NCI-H82 treated with DMSO at 0.1 percent for 48 hours (cell line): ENCODE results near the gene SLC19A1.
"Not testable (repeated sequence)": the region's sequence is repeated elsewhere in the genome, so short reads cannot be mapped to it uniquely, and the experiment has no call there.

Experiments used
- DNase-seq: peaks from one replicate; lab custom pipeline; 2025; ENCODE audit not compliant: unreplicated experiment; lab: John Stamatoyannopoulos, UW

The SLC19A1 gene

DNA sequence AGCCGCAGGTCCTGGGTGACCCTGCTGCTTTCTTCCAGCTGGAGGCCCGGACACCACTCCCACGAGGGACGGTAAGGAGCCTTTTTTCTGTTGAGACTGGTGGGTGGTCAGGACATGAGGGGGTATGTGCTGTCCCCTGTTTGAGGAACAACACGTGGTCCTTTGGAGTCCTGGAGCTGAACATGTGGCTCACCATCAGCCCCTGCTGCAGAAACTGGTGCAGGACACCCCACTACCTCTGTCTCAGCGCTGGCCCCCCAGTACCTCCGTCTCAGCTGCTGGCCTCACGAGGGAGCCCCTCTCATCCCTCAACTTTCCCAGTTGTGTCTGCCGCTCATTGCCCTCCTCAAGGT is 34.7 kb downstream of the SLC19A1 start:
- no peak for DNase-seq

DNA sequence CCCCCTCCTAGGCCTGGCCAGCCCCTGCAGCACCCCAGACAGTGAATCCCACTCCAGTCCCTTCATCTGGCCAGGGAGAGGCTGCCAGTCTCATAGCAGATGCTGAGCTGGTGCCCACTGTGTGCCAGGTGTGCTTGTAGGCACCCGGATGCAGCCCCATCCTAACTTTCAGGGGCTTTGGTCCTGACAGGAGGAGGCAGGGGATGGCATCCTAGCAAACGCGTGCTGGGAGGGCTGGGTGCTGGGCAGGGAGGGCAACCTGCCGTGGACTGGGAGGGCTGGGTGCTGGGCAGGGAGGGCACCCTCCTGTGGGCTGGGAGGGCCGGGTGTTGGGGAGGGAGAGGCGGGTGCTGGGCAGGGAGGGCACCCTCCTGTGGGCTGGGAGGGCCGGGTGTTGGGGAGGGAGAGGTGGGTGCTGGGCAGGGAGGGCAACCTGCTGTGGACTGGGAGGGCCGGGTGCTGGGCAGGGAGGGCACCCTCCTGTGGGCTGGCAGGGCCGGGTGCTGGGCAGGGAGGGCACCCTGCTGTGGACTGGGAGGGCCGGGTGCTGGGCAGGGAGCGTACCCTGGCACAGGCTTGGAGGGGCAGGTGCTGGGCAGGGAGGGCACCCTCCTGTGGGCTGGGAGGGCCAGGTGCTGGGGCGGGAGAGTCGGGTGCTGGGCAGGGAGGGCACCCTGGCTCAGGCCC is 35.3 kb downstream of the SLC19A1 start:
- no peak for DNase-seq

DNA sequence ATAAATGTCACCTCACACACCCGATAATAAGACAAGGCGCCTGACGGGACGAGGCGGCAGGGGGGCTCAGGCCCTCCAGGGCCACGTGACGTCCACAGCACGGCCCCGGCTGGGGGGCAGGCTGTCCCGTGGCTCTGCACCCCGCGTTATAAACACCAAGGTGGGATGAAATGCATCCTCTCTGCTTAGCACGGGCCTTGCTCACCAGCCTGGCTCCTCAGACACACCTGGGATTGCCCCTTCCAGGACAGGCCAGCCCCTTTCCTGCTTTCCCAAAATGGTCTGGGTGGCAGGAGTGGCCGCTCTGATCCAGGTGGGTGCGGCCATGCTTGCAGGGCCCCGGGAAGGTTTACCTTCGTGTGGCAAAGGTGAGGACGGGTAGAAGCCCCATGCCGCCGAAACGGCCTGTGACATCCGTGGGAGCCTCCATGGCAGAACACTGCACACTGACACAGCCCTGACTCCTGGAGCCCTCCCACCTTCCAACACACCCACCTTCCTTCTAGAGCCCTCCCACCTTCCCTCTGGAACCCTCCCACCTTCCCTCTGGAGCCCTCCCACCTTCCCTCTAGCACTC is 35.9 kb downstream of the SLC19A1 start:
- DNase-seq = no peak

DNA sequence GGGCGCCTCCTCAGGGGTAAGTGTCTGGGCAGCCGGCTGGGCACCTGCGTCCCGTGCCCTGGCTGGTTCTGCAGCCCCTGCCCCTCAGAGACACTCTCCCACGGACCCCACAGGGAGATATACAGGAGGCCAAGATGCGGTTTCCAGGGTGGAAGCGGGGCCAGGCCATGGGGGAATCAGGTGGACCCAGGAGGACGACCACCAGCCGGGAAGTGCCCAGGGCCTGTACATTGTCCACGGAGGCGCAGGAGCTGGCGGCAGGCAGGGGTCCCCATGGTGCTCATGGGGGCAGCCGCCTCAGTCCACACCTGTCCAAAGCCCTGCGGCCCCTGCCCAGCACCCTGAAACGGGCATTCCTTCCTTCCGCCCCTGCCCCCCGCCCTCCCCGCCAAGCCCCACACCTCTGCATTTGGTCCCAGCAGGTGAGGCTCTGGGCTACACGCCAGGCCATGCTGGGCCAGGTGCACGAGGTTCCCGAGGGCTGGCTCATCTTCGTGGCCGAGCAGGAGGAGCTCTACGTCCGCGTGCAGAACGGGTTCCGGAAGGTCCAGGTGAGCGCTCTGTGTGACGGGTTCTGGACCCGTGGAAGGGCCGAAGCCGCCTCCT is 36.7 kb downstream of the SLC19A1 start:
- no peak for DNase-seq

DNA sequence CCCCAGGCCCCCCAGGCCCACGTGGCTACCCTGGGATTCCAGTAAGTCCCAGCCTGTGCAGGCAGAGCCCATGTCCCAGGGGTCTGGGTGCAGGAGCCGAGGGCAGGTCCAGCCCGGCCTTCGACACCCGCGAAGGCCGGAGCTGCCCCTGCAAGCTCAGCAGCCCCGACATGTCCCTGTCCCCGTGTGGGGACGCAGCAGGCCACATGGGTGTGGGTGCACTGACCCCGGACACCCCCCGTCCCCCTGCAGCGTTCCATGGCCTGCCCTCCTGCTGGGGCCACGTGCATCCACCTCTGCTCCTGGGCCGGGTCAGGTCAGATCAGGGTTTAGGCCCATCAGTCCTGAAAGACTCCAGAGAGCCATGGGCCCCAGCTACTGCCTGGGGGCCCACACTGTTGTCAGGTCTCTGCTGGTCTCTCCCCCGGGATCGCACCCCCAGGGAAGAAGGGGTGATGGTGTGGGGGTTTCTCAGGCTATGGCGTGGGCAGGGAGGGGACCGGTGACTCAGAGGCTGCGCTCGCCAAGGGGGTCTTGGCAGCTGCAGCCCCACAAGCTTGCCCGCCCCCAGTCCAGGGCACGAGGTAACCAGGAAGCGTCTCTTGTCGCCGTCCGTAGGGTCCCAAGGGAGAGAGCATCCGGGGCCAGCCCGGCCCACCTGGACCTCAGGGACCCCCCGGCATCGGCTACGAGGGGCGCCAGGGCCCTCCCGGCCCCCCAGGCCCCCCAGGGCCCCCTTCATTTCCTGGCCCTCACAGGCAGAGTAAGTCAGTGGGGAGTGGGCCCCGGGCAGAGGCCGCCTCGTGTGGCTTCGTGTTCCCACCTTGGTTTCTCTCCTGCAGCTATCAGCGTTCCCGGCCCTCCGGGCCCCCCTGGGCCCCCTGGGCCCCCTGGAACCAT is 37.5 kb downstream of the SLC19A1 start:
- DNase-seq = no peak

DNA sequence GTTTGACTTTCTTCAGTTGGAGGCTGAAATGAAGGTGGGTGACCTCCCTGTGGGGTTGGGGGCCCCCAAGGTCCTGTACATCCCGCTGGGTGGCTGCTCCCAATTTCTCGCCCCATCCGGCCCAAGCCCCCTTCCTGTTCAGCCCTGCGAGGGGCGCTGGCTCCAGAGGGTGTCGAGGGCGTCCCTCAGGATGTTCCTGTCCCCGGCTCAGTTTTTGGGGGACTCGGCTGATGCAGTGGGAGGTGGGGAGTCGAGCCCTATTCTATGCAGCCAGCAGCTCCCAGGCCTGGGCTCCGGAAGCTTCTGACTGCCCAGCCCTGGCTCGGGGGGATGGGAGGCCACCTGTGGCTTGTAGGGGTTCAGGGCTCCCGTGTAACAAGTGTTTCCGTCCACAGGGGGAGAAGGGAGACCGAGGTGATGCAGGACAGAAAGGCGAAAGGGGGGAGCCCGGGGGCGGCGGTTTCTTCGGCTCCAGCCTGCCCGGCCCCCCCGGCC is 38.2 kb downstream of the SLC19A1 start:
- DNase-seq = no peak

DNA sequence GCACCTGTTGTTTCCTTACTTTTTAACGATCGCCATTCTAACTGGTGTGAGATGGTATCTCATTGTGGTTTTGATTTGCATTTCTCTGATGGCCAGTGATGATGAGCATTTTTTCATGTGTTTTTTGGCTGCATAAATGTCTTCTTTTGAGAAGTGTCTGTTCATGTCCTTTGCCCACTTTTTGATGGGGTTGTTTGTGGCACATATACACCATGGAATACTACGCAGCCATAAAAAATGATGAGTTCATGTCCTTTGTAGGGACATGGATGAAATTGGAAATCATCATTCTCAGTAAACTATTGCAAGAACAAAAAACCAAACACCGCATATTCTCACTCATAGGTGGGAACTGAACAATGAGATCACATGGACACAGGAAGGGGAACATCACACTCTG is 39.0 kb downstream of the SLC19A1 start:
- DNase-seq = not testable (repeated sequence)

DNA sequence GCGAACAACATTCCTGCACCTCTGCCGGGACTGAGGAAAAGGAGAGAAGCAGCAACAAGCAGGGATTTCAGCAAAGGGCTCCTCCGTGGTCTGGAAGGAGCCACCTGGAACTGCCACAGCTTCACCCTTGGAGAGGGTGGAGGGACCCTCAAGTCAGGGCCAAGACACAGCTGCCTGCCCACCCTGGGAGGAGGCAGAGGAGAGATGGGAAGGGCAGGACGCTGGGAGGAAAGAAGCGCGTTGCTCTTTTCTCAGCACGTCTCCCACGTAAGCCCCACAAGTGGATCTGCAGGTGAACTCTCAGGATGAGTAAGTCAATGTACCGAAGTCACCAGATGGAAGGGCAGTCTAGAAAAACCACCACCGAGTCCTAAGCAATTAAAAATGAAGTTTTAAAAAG is 39.6 kb downstream of the SLC19A1 start:
- no peak for DNase-seq

DNA sequence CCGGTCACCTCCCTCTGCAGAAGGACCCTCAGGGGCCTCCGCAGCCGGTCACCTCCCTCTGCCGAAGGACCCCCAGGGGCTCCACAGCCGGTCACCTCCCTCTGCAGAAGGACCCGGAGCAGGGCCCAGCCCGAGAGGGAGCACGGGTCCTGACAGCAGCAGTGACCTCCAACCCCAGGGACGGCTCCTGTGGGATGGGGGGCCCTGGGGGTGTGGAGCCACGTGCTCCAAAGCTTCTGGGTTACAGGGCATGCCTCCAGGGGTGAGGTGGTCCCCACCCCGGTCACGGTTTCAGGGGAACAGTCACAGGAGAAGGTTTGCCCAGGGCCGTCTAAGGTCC is 40.3 kb downstream of the SLC19A1 start:
- no peak for DNase-seq

DNA sequence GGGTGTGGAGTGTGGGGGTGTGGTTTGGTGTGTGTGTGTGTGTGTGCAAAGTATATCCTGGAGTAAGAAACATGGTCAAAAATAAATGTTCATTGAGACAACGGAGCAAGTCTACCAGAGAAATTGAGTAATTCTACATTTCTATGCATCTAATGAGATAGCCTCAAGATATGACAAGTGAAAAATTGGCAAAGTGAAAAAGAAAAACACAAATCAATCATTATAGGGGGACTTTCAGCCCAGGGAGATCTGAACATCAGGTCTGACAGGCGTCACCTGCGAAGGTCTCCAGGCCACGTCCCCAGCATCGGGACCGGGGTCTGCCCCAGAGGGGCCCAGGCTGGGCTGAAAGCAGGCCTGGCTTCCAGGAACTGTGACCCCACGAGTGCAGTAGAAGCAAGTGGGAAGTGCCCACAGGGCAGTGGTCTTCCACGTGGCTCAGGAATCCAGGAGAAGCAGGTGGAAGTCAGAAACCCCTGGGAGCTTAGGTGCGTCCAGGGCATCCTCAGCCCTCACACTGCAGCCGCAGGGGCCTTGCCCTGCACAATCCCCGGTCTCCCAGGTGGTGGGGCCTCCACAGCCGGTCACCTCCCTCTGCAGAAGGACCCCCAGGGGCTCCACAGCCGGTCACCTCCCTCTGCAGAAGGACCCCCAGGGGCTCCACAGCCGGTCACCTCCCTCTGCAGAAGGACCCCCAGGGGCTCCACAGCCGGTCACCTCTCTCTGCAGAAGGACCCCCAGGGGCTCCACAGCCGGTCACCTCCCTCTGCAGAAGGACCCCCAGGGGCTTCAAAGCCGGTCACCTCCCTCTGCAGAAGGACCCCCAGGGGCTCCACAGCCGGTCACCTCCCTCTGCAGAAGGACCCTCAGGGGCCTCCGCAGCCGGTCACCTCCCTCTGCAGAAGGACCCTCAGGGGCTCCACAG is 40.9 kb downstream of the SLC19A1 start:
- DNase-seq = not testable (repeated sequence)

DNA sequence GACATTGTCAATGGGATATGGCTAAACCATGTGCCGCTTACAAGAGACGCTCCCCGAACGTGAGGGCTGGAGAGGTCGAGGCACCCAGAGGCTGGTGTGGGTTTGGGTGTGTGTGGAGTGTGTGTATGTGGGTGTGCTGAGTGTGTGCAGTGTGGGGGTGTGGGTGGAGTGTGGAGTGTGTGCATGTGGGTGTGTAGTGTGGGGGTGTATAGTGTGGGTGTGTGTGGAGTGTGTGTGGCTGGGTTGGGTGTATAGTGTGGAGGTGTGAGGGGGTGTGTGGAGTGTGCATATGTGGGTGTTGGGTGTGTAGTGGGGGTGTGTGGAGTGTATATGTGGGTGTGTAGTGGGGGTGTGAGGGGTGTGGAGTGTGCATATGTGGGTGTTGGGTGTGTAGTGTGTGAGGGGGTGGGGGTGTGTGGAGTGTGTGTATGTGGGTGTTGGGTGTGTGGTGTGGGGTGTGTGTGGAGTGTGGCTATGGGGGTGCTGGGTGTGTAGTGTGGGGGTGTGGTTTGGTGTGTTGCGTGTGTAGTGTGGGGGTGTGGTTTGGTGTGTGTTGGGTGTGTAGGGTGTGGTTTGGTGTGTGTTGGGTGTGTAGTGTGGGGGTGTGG is 42.2 kb downstream of the SLC19A1 start:
- DNase-seq = no peak

DNA sequence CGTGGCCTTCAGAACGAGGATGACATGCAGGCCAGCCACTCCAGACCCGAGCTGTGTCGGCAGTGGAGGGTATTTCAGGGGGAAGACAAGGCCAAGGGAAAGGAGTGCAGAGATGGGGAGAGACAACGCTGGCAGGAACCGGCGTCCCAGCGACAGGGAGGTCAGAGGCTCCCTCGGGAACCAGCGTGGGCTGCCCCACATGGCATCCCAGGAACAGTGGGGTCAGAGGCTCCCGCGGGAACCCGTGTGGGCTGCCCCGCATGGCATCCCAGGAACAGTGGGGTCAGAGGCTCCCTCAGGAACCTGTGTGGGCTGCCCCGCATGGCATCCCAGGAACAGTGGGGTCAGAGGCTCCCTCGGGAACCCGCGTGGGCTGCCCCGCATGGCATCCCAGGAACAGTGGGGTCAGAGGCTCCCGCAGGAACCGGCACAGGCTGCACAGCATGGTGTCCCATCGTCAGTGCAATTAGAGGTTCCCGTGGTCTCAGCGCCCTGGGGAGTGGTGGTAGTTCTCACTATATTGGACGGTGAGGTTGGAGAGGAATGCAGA is 43.0 kb downstream of the SLC19A1 start:
- no peak for DNase-seq

DNA sequence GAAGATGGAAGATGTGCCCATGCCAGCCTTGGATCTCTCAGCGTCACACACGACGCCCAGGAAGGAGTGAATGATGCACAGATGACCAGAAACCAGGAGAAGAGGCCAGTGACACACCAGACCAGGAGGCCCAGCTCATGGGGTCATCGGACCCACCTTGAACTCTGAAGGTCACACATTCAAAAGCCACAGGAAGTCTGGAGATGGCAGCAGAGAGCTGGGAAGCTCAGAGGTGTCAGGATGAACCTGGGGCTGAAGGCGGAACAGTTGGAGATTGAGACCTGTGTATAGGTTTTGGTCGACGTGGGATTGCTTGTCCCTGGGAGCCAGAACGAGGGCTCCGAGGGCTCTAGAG is 43.6 kb downstream of the SLC19A1 start:
- DNase-seq = no peak

DNA sequence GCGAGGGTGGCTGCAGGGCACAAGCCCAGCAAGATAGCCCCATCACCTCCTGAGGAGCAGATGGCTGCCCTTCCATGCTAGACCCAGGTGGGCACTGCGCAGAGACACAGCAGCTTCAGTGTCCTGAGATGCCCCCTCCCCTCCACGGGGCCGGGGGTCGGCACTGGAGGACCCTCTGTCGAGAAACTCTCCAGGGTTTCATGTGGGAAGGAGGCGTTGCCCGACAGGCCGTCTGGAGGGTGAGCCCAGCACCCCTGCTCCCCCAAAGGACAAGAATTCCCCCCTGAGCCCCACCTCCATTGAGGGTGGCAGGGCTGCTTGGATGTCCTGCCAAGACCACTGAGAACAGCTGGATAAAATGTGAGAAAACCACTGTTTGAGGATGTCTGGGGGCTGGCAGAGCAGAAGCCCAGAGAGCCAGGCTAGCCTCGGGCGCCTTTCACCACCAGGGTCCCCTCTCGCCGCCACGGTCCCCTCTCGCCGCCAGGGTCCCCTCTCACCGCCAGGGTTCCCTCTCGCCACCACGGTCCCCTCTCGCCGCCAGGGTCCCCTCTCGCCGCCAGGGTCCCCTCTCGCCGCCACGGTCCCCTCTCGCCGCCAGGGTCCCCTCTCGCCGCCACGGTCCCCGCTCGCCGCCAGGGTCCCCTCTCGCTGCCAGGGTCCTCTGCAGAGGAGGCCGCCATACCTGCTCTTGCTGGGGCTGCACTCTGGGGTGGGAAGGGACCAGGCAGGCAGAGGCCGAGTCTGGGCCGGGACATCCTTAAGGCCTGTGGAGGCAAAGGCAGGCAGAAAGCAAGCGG is 44.2 kb downstream of the SLC19A1 start:
- DNase-seq = no peak

DNA sequence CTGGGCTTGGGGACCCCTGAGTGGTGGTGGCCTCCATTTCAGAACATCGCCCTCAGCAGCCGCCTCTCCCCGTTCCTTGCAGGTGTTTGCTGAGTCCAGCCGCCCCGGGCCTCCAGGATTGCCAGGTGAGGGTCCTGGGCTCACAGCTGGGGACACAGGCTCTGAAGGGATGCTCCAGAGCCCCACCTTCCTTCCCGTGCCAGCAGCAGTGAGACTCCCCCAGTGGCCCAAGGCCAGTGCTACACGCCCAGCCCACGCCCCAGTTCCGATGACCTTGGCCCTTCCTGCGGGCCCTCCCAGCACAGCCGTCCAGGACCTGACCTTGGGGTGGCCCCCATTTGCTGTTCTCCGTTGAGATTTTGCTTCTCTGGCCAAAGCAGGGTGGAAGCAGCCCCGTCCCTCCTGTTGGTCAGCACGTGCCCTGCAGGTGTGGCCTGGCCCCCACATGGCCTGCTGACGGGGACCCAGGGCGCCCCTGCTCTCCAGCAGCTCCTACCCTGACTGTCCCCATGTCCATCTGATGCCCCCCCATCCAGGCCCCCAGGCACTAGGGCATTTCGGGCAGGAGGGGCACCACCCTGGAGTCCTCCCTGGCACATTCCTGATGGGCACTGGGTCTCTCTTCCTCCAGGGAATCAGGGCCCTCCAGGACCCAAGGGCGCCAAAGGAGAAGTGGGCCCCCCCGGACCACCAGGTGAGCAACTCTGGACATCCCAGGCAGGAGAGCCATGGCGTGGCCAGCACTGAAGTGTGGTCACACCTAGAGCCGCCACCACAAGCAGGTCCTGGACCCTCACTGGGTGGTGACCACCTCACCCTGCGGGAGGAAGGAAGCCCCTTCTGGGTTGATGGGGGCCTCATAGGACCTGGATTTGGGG is 45.0 kb downstream of the SLC19A1 start:
- DNase-seq = no peak

DNA sequence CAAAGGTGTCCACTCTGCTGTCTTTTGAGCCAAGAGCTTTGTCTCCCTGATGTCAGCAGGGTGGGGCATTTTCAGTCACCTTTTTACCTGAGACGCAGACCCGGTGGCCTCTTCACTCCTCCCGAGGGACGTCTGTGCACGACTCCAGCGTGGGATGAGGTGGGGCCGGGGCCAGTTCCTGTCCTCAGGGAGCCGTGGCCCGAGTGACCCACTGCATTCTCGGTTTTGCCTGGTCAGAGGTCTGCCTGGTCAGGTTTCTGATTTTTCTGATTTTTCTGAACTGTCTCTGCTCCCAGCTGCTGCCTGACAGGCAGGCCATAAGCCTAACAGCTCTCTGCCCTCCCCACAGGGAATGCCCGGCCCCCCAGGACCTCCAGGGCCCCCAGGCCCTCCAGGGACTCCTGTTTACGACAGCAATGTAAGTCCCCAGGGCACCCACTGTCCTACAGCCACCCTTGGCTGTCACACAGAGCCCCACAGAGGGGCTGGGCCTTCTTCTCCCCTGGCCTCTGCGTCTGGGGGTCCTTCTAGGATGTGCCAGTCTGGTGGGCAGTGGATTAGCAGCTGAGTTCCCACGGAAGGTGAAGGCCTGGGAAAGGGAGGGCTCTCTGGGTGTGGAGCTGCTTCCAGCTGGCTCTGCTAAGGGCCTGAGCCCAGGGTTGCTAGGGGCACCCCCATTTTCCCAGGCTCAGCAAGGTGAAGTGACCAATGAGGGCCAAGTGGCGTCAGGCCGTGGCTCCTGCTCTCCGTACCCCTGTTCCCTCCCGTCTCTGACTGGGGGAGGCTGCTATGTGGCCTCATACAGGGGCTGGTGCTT is 45.9 kb downstream of the SLC19A1 start:
- DNase-seq = no peak
